ENCODE results near the gene CEP170B.
"Not testable (repeated sequence)": the region's sequence is repeated elsewhere in the genome, so short reads cannot be mapped to it uniquely, and the experiment has no call there.

The CEP170B gene

DNA sequence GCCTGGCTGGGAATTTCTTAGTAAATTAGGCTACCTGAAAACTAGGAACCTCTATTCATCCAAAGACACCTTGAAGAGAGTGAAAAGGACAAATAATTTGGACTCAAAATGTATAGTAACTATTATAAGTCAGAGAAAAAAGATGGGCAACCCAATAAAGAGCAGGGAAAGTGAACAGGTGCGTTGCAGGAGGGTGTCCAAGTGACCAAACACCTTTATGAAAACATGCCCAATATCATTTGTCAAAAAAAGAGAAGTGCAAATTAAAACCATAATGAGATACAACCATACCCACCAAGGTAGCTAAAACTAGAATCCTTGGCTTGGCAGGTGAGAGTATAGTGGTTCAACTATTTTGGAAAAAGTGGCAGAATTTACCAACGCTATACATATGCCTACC, 34.7 kb downstream of the CEP170B start:
- Histone ChIP-seq H3K27me3 (ENCODE audit: control insufficient read depth in 2 of 2, insufficient read depth in 2 of 2, low read length in 2 of 2) (no peaks in the 10 kb centered on the region), H3K9ac (ENCODE audit: low read depth in 1 of 2, low read length in 2 of 2) (no peak overlapping the region), H3K9me3 (ENCODE audit: control insufficient read depth in 2 of 2, low read length in 2 of 2) (no peaks in the 10 kb centered on the region), H3K4me3 (ENCODE audit: low read length in 2 of 2) (no peak overlapping the region), H3K4me1 (ENCODE audit: control insufficient read depth in 2 of 2, insufficient read depth in 2 of 2, low read length in 2 of 2) (no peaks in the 10 kb centered on the region), H3K36me3 (ENCODE audit: control insufficient read depth in 2 of 2, insufficient read depth in 2 of 2, low read length in 2 of 2) (no peaks in the 10 kb centered on the region), H3K27ac (ENCODE audit: low read depth in 2 of 2, low read length in 2 of 2) (no peak overlapping the region)

DNA sequence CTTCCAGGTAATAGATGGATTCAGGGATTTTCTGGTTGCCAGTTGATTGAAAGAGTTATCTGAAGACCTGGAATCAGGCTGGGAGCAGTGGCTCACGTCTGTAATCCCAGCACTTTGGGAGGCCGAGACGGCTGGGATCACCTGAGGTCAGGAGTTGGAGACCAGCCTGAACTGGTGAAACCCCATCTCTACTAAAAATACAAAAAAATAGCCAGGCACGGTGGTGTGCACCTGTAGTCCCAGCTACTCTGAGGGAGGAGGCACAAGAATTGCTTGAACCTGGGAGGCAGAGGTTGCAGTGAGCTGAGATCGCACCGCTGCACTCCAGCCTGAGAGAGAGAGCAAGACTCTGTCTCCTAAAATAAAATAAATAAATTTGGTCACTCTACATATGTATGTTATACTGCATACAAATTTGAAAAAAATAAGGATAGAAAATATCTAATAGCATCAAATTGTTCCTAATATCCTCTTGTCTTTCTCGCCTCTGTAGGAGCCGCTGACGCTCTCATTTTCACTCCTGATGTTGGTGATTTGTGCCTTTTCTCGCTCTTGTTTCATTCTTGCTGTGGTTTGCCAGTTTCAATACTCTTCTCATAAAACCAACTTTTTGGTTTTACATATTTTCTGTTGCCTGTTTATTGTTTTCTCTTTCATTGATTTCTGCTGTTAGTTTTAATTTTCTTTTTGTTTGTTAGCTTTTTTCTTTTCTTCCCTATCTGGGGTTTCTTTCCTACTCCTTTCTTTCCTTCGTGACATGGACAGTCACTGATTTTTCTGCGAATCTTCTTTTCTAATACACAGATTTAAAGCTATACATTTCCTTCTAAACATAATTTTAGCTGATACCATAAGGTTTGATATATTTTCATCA, 35.8 kb downstream of the CEP170B start:
- H3K36me3 ChIP-seq (ENCODE audit: control insufficient read depth in 2 of 2, insufficient read depth in 2 of 2, low read length in 2 of 2), result no peaks in the 10 kb centered on the region
- no peak overlapping the region for H3K4me3 ChIP-seq (ENCODE audit: low read length in 2 of 2)
- H3K9me3 ChIP-seq (ENCODE audit: control insufficient read depth in 2 of 2, low read length in 2 of 2), result no peaks in the 10 kb centered on the region
- H3K4me1 ChIP-seq (ENCODE audit: control insufficient read depth in 2 of 2, insufficient read depth in 2 of 2, low read length in 2 of 2), result no peaks in the 10 kb centered on the region
- no peaks in the 10 kb centered on the region for H3K27me3 ChIP-seq (ENCODE audit: control insufficient read depth in 2 of 2, insufficient read depth in 2 of 2, low read length in 2 of 2)
- H3K27ac ChIP-seq (ENCODE audit: low read depth in 2 of 2, low read length in 2 of 2), result no peak overlapping the region
- H3K9ac ChIP-seq (ENCODE audit: low read depth in 1 of 2, low read length in 2 of 2), result no peak overlapping the region

DNA sequence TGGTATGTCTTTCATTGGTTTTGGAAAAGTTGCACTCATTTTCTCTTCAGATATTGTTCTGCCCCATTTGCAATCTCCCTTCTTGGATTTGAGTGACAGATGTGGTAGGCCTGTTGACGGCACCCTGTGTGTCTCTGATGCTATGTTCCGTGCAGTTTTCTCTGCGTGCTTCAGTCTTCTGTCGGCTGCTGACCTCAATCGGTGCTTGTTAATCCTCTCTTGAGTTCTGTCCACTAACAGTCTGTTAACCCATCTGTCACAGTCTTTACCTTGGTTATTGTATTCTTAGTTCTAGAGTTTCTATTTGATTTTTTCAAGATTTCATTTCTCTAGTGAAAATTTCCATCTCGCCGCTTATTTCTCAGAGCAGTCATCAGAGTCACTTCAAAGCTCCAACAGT, 38.9 kb downstream of the CEP170B start:
- no peak overlapping the region for H3K4me3 ChIP-seq (ENCODE audit: low read length in 2 of 2)
- no peak overlapping the region for H3K9ac ChIP-seq (ENCODE audit: low read depth in 1 of 2, low read length in 2 of 2)
- no peaks in the 10 kb centered on the region for H3K27me3 ChIP-seq (ENCODE audit: control insufficient read depth in 2 of 2, insufficient read depth in 2 of 2, low read length in 2 of 2)

DNA sequence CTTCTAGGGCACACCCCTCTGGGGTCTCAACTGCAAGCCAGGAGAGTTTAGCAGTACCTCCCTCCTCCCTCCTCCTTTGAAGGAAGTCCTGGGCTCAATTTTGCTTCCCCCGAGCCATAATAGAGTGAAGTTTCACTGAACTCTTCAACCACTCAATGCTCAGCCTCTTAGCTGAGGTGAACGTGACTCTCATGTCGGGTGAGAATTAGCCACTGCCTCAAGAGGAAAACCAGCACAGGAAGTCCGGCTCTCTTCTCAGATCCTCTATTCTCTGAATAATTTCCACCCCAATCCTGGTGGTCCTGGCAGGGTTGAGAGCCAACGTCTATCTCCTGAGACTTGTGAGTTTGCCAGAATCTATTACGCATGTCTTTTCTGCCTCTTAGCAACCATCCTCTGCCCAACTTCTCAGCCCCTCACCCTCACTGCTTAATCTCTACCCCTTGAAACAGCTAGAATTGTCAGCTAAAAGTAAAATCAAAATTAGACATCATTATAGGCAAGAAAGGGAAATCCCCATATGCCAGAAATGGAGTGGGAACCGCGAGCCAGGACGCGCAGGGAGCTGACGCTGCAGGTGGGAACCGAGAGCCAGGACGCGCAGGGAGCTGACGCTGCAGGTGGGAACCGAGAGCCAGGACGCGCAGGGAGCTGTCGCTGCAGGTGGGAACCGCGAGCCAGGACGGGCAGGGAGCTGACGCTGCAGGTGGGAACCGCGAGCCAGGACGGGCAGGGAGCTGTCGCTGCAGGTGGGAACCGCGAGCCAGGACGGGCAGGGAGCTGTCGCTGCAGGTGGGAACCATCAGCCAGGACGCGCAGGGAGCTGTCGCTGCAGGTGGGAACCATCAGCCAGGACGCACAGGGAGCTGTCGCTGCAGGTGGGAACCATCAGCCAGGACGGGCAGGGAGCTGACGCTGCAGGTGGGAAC, 39.8 kb downstream of the CEP170B start:
- H3K4me3 ChIP-seq (ENCODE audit: low read length in 2 of 2); H3K36me3 ChIP-seq (ENCODE audit: control insufficient read depth in 2 of 2, insufficient read depth in 2 of 2, low read length in 2 of 2); H3K27ac ChIP-seq (ENCODE audit: low read depth in 2 of 2, low read length in 2 of 2); H3K4me1 ChIP-seq (ENCODE audit: control insufficient read depth in 2 of 2, insufficient read depth in 2 of 2, low read length in 2 of 2); H3K27me3 ChIP-seq (ENCODE audit: control insufficient read depth in 2 of 2, insufficient read depth in 2 of 2, low read length in 2 of 2); H3K9ac ChIP-seq (ENCODE audit: low read depth in 1 of 2, low read length in 2 of 2); H3K9me3 ChIP-seq (ENCODE audit: control insufficient read depth in 2 of 2, low read length in 2 of 2): not testable (repeated sequence)

More for the DNA sequence above, 38.9 kb downstream of the CEP170B start:
- Histone ChIP-seq H3K36me3 (ENCODE audit: control insufficient read depth in 2 of 2, insufficient read depth in 2 of 2, low read length in 2 of 2) (no peaks in the 10 kb centered on the region), H3K9me3 (ENCODE audit: control insufficient read depth in 2 of 2, low read length in 2 of 2) (no peaks in the 10 kb centered on the region), H3K4me1 (ENCODE audit: control insufficient read depth in 2 of 2, insufficient read depth in 2 of 2, low read length in 2 of 2) (no peaks in the 10 kb centered on the region), H3K27ac (ENCODE audit: low read depth in 2 of 2, low read length in 2 of 2) (no peak overlapping the region)

DNA sequence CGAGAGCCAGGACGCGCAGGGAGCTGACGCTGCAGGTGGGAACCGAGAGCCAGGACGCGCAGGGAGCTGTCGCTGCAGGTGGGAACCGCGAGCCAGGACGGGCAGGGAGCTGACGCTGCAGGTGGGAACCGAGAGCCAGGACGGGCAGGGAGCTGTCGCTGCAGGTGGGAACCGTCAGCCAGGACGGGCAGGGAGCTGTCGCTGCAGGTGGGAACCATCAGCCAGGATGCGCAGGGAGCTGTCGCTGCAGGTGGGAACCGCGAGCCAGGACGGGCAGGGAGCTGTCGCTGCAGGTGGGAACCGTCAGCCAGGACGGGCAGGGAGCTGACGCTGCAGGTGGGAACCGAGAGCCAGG, 40.5 kb downstream of the CEP170B start:
- not testable (repeated sequence) for H3K36me3 ChIP-seq (ENCODE audit: control insufficient read depth in 2 of 2, insufficient read depth in 2 of 2, low read length in 2 of 2); H3K27ac ChIP-seq (ENCODE audit: low read depth in 2 of 2, low read length in 2 of 2); H3K27me3 ChIP-seq (ENCODE audit: control insufficient read depth in 2 of 2, insufficient read depth in 2 of 2, low read length in 2 of 2); H3K4me3 ChIP-seq (ENCODE audit: low read length in 2 of 2); H3K9ac ChIP-seq (ENCODE audit: low read depth in 1 of 2, low read length in 2 of 2); H3K4me1 ChIP-seq (ENCODE audit: control insufficient read depth in 2 of 2, insufficient read depth in 2 of 2, low read length in 2 of 2); H3K9me3 ChIP-seq (ENCODE audit: control insufficient read depth in 2 of 2, low read length in 2 of 2)

DNA sequence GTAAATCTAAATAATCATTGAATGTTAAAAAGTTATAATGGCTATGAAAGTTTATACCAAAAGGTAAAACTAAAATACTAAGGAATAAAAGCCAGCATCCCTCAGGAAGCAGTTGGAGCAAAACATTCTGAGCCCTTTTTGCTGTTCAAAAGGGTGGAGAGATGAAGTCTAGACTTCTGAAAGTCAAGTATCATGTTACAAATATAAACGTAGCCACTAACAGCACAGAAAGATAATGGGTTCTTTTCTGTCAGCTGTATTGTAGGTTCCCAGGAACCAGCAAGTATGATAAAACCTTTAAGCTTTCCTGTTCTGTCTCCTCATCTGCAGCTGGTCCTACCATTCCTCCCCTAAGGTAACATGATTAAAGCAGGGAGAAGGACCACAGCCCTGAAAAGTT, 43.2 kb downstream of the CEP170B start:
- Histone ChIP-seq H3K27me3 (ENCODE audit: control insufficient read depth in 2 of 2, insufficient read depth in 2 of 2, low read length in 2 of 2) (peaks cover 0 to 4% of the 10 kb centered on the region in 2 donors), H3K4me1 (ENCODE audit: control insufficient read depth in 2 of 2, insufficient read depth in 2 of 2, low read length in 2 of 2) (no peaks in the 10 kb centered on the region)

DNA sequence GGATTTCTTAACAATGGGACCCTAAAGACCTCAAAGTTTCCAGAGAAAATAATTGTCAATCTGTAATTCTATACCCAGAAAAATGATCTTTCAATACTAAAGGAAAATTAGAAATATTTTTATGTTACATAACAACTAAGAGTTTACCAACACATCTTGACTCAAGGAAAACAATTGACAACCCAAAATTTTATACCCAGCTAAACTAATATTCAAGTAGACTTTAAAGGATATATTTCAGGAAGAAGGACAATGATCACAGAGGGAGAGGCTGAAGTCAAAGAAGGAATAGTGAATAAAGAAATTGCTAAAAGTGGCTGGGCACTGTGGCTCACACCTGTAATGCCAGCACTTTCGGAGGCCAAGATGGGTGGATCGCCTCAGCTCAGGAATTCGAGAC, 47.0 kb downstream of the CEP170B start:
- no peaks in the 10 kb centered on the region for H3K36me3 ChIP-seq (ENCODE audit: control insufficient read depth in 2 of 2, insufficient read depth in 2 of 2, low read length in 2 of 2)
- H3K9me3 ChIP-seq (ENCODE audit: control insufficient read depth in 2 of 2, low read length in 2 of 2), result peaks cover 3 to 4% of the 10 kb centered on the region in 2 donors
- no peak overlapping the region for H3K27ac ChIP-seq (ENCODE audit: low read depth in 2 of 2, low read length in 2 of 2)
- peaks cover 0 to 14% of the 10 kb centered on the region in 2 donors for H3K27me3 ChIP-seq (ENCODE audit: control insufficient read depth in 2 of 2, insufficient read depth in 2 of 2, low read length in 2 of 2)
- no peaks in the 10 kb centered on the region for H3K4me1 ChIP-seq (ENCODE audit: control insufficient read depth in 2 of 2, insufficient read depth in 2 of 2, low read length in 2 of 2)
- H3K4me3 ChIP-seq (ENCODE audit: low read length in 2 of 2), result no peak overlapping the region
- H3K9ac ChIP-seq (ENCODE audit: low read depth in 1 of 2, low read length in 2 of 2), result no peak overlapping the region

More for the DNA sequence above, 43.2 kb downstream of the CEP170B start:
- peaks cover 3 to 4% of the 10 kb centered on the region in 2 donors for H3K9me3 ChIP-seq (ENCODE audit: control insufficient read depth in 2 of 2, low read length in 2 of 2)
- H3K4me3 ChIP-seq (ENCODE audit: low read length in 2 of 2), result no peak overlapping the region
- no peaks in the 10 kb centered on the region for H3K36me3 ChIP-seq (ENCODE audit: control insufficient read depth in 2 of 2, insufficient read depth in 2 of 2, low read length in 2 of 2)
- H3K9ac ChIP-seq (ENCODE audit: low read depth in 1 of 2, low read length in 2 of 2), result no peak overlapping the region
- no peak overlapping the region for H3K27ac ChIP-seq (ENCODE audit: low read depth in 2 of 2, low read length in 2 of 2)

DNA sequence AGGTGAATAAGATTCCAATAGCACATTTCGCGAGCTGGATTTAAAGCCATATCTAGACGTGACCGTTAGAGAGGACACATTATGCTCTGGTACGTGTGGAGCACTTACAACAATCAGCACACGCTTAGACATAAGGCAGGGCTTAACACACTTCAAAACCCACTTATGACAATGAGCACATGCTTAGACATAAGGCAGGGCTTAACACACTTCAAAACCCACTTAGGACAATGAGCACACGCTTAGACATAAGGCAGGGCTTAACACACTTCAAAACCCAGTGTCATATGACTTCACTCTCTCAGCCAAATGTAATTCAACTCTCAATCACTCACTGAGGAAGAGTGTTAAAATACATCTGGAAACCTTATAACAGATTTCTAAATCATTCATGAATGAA, 48.4 kb downstream of the CEP170B start:
- no peak overlapping the region for H3K9ac ChIP-seq (ENCODE audit: low read depth in 1 of 2, low read length in 2 of 2)
- H3K4me3 ChIP-seq (ENCODE audit: low read length in 2 of 2), result no peak overlapping the region
- no peaks in the 10 kb centered on the region for H3K36me3 ChIP-seq (ENCODE audit: control insufficient read depth in 2 of 2, insufficient read depth in 2 of 2, low read length in 2 of 2)
- H3K27me3 ChIP-seq (ENCODE audit: control insufficient read depth in 2 of 2, insufficient read depth in 2 of 2, low read length in 2 of 2), result peaks cover 0 to 14% of the 10 kb centered on the region in 2 donors
- H3K27ac ChIP-seq (ENCODE audit: low read depth in 2 of 2, low read length in 2 of 2), result no peak overlapping the region
- H3K4me1 ChIP-seq (ENCODE audit: control insufficient read depth in 2 of 2, insufficient read depth in 2 of 2, low read length in 2 of 2), result no peaks in the 10 kb centered on the region
- H3K9me3 ChIP-seq (ENCODE audit: control insufficient read depth in 2 of 2, low read length in 2 of 2), result peaks cover 3 to 4% of the 10 kb centered on the region in 2 donors

DNA sequence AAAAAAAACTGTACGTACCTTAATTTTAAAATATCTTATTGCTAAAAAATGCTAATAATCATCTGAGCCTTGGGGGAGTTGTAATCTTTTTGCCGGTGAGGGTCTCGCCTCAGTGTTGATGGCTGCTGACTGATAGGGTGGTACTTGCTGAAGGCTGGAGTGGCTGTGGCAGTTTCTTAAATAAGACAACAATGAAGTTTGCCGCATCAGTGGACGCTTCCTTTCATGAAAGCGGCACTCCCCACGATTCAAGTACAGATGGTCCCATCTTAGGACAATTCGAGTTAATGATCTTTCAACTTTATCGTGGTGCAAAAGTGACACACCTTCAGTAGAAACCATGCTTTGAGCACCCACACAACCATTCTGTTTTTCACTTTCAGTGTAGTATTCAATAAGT, 52.0 kb downstream of the CEP170B start:
- H3K36me3 ChIP-seq (ENCODE audit: control insufficient read depth in 2 of 2, insufficient read depth in 2 of 2, low read length in 2 of 2), result no peaks in the 10 kb centered on the region
- peaks cover 0 to 3% of the 10 kb centered on the region in 2 donors for H3K9me3 ChIP-seq (ENCODE audit: control insufficient read depth in 2 of 2, low read length in 2 of 2)
- H3K9ac ChIP-seq (ENCODE audit: low read depth in 1 of 2, low read length in 2 of 2), result no peak overlapping the region

DNA sequence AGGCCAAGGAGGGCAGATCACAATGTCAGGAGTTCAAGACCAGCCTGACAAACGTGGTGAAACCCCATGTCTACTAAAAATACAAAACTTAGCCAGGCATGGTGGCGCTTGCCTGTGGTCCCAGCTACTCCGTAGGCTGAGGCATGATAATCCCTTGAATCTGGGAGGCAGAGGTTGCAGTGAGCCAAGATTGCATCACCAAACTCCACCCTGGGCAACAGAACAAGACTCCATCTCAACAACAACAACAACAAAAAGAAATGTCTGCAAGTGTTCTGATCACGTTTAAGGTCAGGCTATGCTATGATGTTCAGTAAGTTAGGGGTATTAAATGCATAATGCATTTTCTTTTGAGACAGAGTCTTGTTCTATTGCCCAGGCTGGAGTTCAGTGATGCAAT, 52.9 kb downstream of the CEP170B start:
- Histone ChIP-seq H3K9ac (ENCODE audit: low read depth in 1 of 2, low read length in 2 of 2) (no peak overlapping the region), H3K27ac (ENCODE audit: low read depth in 2 of 2, low read length in 2 of 2) (no peak overlapping the region), H3K36me3 (ENCODE audit: control insufficient read depth in 2 of 2, insufficient read depth in 2 of 2, low read length in 2 of 2) (no peaks in the 10 kb centered on the region)

More for the DNA sequence above, 52.0 kb downstream of the CEP170B start:
- Histone ChIP-seq H3K4me1 (ENCODE audit: control insufficient read depth in 2 of 2, insufficient read depth in 2 of 2, low read length in 2 of 2) (no peaks in the 10 kb centered on the region), H3K4me3 (ENCODE audit: low read length in 2 of 2) (no peak overlapping the region), H3K27me3 (ENCODE audit: control insufficient read depth in 2 of 2, insufficient read depth in 2 of 2, low read length in 2 of 2) (peaks cover 0 to 10% of the 10 kb centered on the region in 2 donors), H3K27ac (ENCODE audit: low read depth in 2 of 2, low read length in 2 of 2) (no peak overlapping the region)

More for the DNA sequence above, 52.9 kb downstream of the CEP170B start:
- Histone ChIP-seq H3K27me3 (ENCODE audit: control insufficient read depth in 2 of 2, insufficient read depth in 2 of 2, low read length in 2 of 2) (peaks cover 0 to 10% of the 10 kb centered on the region in 2 donors), H3K9me3 (ENCODE audit: control insufficient read depth in 2 of 2, low read length in 2 of 2) (no peaks in the 10 kb centered on the region), H3K4me1 (ENCODE audit: control insufficient read depth in 2 of 2, insufficient read depth in 2 of 2, low read length in 2 of 2) (no peaks in the 10 kb centered on the region), H3K4me3 (ENCODE audit: low read length in 2 of 2) (no peak overlapping the region)
